ENCODE measurements around the gene COX4I2.

Gene COX4I2

DNA sequence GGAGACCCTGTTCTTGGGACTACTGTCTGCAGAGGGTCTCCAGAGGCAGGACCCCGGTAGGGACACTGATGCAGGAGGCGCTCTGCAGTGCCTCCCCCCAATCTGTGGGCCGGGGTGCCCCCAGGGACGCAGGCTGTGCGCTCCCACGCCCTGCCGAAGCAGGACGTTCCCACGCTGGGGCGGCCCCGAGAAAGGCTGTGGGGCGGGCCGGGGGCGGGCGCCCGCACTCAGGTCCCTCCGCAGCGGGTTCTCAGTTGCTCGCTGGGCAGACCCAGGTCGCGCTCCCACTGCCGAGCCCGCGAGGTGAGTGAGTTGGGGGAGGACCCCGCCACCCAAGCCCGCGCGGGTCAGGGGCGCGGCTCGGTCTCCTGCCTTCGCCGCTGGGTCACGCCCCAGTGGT, at the start of gene COX4I2:
TSS of gene COX4I2 (plus strand) at position 253 of the 400 bp plus-strand sequence. CDS start 1,106 bp downstream, outside the sequence.
- H3K4me3 ChIP-seq (ENCODE audit: low read depth, low read length): no peak within 1 kb of the TSS
- in situ Hi-C loops (cut with HindIII; ENCODE audit: low sequenced_read_pairs): no loop called here
- TF ChIP-seq, protein P1, sequence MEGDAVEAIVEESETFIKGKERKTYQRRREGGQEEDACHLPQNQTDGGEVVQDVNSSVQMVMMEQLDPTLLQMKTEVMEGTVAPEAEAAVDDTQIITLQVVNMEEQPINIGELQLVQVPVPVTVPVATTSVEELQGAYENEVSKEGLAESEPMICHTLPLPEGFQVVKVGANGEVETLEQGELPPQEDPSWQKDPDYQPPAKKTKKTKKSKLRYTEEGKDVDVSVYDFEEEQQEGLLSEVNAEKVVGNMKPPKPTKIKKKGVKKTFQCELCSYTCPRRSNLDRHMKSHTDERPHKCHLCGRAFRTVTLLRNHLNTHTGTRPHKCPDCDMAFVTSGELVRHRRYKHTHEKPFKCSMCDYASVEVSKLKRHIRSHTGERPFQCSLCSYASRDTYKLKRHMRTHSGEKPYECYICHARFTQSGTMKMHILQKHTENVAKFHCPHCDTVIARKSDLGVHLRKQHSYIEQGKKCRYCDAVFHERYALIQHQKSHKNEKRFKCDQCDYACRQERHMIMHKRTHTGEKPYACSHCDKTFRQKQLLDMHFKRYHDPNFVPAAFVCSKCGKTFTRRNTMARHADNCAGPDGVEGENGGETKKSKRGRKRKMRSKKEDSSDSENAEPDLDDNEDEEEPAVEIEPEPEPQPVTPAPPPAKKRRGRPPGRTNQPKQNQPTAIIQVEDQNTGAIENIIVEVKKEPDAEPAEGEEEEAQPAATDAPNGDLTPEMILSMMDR (IDR thresholded peaks at IDR 0.05; ENCODE audit: low read depth, low read length): no peak
- DNase-seq (ENCODE audit: low read depth, low spot score): no peak

DNA sequence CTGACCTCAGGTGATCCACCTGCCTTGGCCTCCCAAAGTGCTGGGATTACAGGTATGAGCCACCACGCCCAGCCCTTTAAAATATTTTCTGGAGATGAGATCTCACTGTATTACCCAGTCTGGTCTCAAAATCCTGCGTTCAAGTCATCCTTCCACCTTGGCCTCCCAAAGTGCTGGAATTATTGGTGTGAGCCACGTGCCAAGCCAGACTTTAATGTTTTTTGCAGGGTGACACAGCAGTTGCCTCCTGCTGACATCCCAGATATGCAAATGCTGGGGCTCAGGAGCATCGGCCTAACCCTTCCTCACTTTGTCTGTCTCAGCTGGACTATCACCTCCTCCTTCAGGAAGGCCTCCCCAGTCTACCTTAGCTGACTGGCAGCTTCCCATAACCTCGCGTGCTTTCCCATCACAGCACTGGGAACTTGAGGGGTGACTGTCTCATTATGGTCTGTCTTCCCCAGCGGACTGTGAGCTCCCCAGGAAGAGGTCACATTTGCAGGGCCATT, 46.9 kb upstream of the COX4I2 start:
- no peak for DNase-seq (ENCODE audit: low read depth, low spot score)
- TF ChIP-seq, protein P1 (IDR thresholded peaks at IDR 0.05; ENCODE audit: low read depth, low read length): no peak
- no peak overlapping the region for H3K4me3 ChIP-seq (ENCODE audit: low read depth, low read length)

DNA sequence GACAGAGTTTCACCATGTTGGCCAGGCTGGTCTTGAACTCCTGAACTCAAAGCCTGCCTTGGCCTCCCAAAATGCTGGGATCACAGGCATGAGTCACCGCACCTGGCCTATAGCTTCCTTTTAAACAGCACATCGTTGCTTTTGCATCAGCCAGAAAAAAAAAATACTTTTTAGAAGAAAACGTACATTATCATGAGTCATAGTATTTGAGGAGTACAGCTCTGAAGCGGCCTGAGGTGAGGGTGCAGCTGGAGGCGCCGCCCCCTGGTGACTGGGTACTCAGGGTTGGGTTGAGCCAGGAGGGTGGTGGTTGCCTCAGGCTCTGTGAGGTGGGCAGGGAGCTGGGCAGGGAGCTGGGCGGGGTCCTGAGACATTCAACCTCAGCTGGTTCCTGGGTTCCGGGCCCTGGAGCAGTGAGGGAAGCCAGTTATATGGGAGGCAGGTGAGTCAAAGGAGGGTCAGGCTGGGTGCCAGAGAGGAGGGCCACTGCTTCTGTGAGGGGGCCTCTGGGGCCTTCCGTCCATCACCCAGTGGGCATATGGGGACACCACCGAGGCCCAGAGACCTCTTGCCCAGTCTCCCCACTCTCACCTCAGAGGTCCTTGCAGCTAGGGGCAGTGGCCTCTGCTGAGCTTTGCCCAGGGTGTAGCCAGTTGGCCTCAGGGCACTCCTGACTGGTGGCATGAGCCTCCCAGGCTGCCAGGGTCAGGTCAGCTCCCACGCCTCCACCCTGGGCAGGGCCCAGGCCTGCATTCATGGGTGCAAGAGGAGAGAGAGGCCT, 44.3 kb upstream of the COX4I2 start:
- H3K4me3 ChIP-seq (ENCODE audit: low read depth, low read length): no peak overlapping the region
- in situ Hi-C loops (cut with HindIII; ENCODE audit: low sequenced_read_pairs): no loop called here
- TF ChIP-seq, protein P1 (IDR thresholded peaks at IDR 0.05; ENCODE audit: low read depth, low read length): peak; percentile 25
- DNase-seq (ENCODE audit: low read depth, low spot score): peak; percentile 90

More for the DNA sequence above, 46.9 kb upstream of the COX4I2 start:
- in situ Hi-C loops (cut with HindIII; ENCODE audit: low sequenced_read_pairs): no loop called here

DNA sequence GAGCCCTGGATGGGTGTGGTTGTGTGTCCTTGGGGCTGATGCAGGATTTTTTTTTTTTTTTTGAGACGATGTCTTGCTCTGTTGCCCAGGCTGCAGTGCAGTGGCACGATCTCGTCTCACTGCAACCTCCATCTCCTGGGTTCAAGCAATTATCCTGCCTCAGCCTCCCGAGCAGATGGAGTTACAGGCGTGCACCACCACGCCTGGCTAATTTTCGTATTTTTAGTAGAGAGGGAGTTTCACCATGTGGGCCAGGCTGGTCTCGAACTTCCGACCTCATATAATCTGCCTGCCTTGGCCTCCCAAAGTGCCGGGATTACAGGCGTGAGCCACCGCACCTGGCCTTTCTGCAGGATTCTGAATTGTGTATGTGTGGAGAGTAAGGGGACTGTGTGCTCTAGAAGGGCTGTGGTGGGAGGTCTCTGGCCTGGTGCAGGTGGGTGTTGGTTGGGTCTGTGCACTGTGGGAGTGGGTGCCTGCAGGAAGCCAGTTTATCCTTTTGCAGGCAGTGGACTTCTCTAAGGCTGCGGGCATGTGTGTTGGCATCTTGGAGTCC, 43.6 kb upstream of the COX4I2 start:
- H3K4me3 ChIP-seq (ENCODE audit: low read depth, low read length): no peak overlapping the region
- in situ Hi-C loops (cut with HindIII; ENCODE audit: low sequenced_read_pairs): no loop called here
- TF ChIP-seq, protein P1 (IDR thresholded peaks at IDR 0.05; ENCODE audit: low read depth, low read length): no peak
- DNase-seq (ENCODE audit: low read depth, low spot score): no peak

DNA sequence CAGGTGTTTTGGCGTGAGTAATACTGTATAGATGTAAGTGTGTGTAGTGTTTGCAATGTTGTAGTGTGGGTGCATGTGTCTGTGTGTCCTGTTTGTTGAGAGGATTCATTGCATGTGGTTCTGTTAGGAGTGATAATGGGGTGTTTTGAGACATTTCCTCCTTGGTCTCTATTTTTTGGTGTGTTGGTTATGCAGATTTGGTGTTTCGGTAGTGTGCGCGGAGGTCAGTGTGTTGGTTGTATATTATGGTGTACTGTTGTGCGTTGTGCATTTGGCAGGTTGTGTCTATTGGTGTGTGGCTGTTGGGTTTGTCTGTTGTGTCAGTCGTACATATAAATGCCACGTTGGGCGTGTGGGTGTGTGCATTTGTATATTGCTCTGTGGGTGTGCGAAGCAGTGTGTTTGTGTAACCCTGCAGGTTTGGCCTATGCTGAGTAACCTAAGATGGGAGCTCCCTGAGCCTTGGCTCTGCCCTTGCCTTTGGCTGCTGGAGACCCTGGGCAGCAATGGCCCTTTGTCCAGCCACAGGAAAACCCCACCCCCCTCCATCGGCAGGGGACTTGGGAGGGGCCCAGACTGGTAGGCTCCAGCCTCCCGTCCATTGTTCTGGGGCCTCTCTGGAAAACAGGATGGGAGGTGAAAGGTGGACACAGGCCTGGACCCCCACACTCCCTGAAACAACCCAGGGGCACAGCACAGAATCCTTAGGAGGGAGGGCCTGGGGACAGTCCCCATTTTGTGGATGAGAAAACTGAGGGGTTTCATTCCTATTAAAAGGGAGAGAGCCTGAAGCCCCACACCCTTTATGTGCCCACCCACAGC, 42.9 kb upstream of the COX4I2 start:
- H3K4me3 ChIP-seq (ENCODE audit: low read depth, low read length): no peak overlapping the region
- TF ChIP-seq, protein P1 (IDR thresholded peaks at IDR 0.05; ENCODE audit: low read depth, low read length): no peak
- in situ Hi-C loops (cut with HindIII; ENCODE audit: low sequenced_read_pairs): no loop called here
- DNase-seq (ENCODE audit: low read depth, low spot score): peak; percentile 45

DNA sequence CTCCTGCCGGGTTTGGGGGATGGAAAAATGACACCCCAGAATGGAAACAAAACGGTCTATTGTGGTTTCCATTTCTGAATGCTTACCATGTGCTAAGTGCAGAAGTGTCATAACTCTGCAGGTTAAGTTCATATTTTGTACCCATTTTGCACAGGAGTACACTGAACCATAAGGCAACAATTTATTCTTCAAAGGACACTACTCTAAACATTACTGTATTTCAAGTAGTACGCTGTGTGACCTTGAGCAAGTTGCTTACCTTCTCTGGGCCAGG, 42.4 kb upstream of the COX4I2 start:
- no peak overlapping the region for H3K4me3 ChIP-seq (ENCODE audit: low read depth, low read length)
- no peak for DNase-seq (ENCODE audit: low read depth, low spot score)
- in situ Hi-C loops (cut with HindIII; ENCODE audit: low sequenced_read_pairs): no loop called here
- TF ChIP-seq, protein P1 (IDR thresholded peaks at IDR 0.05; ENCODE audit: low read depth, low read length): no peak
